ENCODE measurements around the gene NUPR1.

DNA sequence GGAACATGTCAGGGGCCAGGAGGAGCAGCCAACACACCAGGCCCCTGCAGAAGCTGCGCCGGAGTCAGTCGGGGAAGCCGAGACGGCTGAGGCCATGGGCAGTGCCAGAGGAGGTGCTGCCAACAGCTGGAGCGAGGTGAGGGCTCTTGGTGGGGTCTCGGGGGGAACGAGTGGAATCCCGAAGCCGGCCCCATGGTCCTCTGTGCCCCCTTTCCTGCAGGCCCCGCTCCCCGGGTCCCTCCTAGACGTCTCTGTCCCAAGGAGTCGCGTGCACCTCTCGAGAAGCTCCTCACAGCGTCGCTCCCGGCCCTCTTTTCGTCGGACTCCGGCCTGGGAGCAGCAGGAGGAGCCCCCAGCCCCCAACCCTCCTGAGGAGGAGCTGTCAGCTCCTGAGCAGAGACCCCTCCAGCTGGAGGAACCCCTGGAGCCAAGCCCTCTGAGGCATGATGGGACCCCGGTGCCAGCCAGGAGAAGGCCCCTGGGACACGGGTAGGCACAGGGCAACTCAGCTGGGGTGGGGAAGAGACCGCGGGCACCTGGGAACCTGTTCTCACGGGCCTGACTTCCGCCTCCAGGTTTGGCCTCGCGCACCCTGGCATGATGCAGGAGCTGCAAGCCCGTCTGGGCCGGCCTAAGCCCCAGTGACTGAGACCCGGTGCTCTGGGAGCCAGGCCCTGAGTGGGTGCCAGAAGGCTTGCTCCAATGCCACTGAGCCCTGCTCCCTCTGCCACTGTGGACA is 40.7 kb downstream of the NUPR1 start:
- TF ChIP-seq, protein P1, sequence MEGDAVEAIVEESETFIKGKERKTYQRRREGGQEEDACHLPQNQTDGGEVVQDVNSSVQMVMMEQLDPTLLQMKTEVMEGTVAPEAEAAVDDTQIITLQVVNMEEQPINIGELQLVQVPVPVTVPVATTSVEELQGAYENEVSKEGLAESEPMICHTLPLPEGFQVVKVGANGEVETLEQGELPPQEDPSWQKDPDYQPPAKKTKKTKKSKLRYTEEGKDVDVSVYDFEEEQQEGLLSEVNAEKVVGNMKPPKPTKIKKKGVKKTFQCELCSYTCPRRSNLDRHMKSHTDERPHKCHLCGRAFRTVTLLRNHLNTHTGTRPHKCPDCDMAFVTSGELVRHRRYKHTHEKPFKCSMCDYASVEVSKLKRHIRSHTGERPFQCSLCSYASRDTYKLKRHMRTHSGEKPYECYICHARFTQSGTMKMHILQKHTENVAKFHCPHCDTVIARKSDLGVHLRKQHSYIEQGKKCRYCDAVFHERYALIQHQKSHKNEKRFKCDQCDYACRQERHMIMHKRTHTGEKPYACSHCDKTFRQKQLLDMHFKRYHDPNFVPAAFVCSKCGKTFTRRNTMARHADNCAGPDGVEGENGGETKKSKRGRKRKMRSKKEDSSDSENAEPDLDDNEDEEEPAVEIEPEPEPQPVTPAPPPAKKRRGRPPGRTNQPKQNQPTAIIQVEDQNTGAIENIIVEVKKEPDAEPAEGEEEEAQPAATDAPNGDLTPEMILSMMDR (IDR thresholded peaks at IDR 0.05; ENCODE audit: low read length), result no peak
- TF ChIP-seq EZH2 (optimal IDR thresholded peaks at IDR 0.05; ENCODE audit: low read depth, low read length), result no peak
- no peak for TF ChIP-seq EZH2phosphoT487 (IDR thresholded peaks at IDR 0.05; ENCODE audit: low read length)

All from MM.1S (cell line).